ENCODE data around the gene MISP.

DNA sequence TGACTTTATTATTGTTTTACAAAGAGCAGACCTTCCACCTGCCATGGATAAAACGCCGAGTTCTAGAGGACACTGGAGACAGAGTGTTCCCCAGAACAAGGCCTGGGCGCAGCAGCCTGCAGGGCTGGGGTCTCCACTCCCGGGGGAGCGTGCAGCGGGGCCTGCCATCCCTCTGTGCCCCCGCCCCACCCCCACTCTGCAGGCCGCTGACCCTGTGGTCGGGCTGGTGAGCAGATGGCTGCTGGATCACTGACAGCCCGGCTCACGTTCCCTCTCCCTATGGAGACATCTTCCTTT lies 37.7 kb downstream of the MISP start:
- TF ChIP-seq, protein P1, sequence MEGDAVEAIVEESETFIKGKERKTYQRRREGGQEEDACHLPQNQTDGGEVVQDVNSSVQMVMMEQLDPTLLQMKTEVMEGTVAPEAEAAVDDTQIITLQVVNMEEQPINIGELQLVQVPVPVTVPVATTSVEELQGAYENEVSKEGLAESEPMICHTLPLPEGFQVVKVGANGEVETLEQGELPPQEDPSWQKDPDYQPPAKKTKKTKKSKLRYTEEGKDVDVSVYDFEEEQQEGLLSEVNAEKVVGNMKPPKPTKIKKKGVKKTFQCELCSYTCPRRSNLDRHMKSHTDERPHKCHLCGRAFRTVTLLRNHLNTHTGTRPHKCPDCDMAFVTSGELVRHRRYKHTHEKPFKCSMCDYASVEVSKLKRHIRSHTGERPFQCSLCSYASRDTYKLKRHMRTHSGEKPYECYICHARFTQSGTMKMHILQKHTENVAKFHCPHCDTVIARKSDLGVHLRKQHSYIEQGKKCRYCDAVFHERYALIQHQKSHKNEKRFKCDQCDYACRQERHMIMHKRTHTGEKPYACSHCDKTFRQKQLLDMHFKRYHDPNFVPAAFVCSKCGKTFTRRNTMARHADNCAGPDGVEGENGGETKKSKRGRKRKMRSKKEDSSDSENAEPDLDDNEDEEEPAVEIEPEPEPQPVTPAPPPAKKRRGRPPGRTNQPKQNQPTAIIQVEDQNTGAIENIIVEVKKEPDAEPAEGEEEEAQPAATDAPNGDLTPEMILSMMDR (IDR thresholded peaks at IDR 0.05): no peak
- no peak for TF ChIP-seq POLR2A (IDR thresholded peaks at IDR 0.05)
